ENCODE data around the gene MR1. TPM values are rescaled to one million over a fixed set of nuclear protein-coding genes. Genes with fewer than 3 reads are reported as not detected.

The MR1 gene
- total and polyA plus RNA-seq, 2 of the 13 experiments (the other 11 are each of a cell fraction or from before 2014, with no cell fraction given), result 7.7 to 10.4 TPM

- in situ Hi-C loops (cut with HindIII; ENCODE audit: extremely low pct_ligation_motif_present, low pct_unique_long_range_greater_than_20kb), result no loop called here
- 2% methylated on average over 6 of the region's 6 CpGs for WGBS (ENCODE audit: low lambda C conversion rate)
- intact Hi-C loops (cut with micrococcal nuclease; ENCODE audit: unreplicated experiment), result loop anchor here (1.0 to 5.0 kb wide), 2 partner anchors 58 to 202 kb away; no protein-coding TSS in a partner anchor
- no peak overlapping the region for H2AFZ ChIP-seq (ENCODE audit: low read length)
- no peaks in the 10 kb centered on the region; a peak in 1 of 5 replicates for H3K27me3 ChIP-seq (ENCODE audit: control insufficient read depth in 1 of 2, insufficient read depth in 2 of 2, low read length in 2 of 2)
- H3K9me3 ChIP-seq (ENCODE audit: low read length), result no peaks in the 10 kb centered on the region
- peak; percentile 78 for FAIRE-seq
- ChIA-PET CTCF (ENCODE audit: low intra/inter-chr PET ratio, low total read pairs) (interaction anchor here (1.6 to 1.7 kb wide), 2 partner anchors 46 to 58 kb away, joined by 5 to 20 read pairs; no protein-coding TSS in a partner anchor), POLR2A (interaction anchor here (0.6 to 1.0 kb wide), 4 partner anchors 21 to 59 kb away, joined by 3 to 4 read pairs (median 3); no protein-coding TSS in a partner anchor)
- peaks cover 34% of the 10 kb centered on the region for H3K4me1 ChIP-seq (ENCODE audit: insufficient read depth, low read length)
- DNase-seq (ENCODE audit: low spot score), result peak; percentile 66
- peaks cover under 1% of the 10 kb centered on the region for H3K79me2 ChIP-seq (ENCODE audit: insufficient read depth, low read length)
- H3K9ac ChIP-seq (ENCODE audit: insufficient read depth, low read depth, low read length), result no peak overlapping the region
- no peak overlapping the region for H3K4me3 ChIP-seq (replicated peaks in 1 of 3; ENCODE audit: insufficient read depth in 1 of 3, low read depth in 2 of 3, low read length in 3 of 3)
- peaks cover 3% of the 10 kb centered on the region; the same call in 1 of the 2 replicates for H4K20me1 ChIP-seq (ENCODE audit: insufficient read depth, low read length)
- no TSS peak for BruUV-seq (replicated peaks)
- peak; percentile 68 for ATAC-seq
- H3K36me3 ChIP-seq (replicated peaks in 1 of 2; ENCODE audit: control insufficient read depth in 1 of 2, insufficient read depth in 2 of 2, low read length in 2 of 2), result no peaks in the 10 kb centered on the region
- no peak overlapping the region for H3K27ac ChIP-seq (ENCODE audit: extremely low read length, insufficient read depth, low read length)
- peak overlapping the region; percentile 55 for H3K4me2 ChIP-seq (ENCODE audit: low read depth, low read length)
- peak; percentile 38; the same call in 1 of the 2 replicates for TF ChIP-seq ZNF317 (CRISPR knock-in tag; IDR thresholded peaks at IDR 0.05)
- TF ChIP-seq FOXA1 (IDR thresholded peaks at IDR 0.05), result no peak
- TF ChIP-seq FOXA1 (CRISPR knock-in tag; IDR thresholded peaks at IDR 0.05), result peak; percentile 18; the same call in 1 of the 2 replicates
- peak; percentile 86 for TF ChIP-seq CTCF (CRISPR knock-in tag; IDR thresholded peaks at IDR 0.05)
- TF ChIP-seq RAD21 (CRISPR knock-in tag; IDR thresholded peaks at IDR 0.05), result peak; percentile 81
- no peak for TF ChIP-seq E2F1 (CRISPR knock-in tag; IDR thresholded peaks at IDR 0.05)
- no peak for TF ChIP-seq RFXAP (CRISPR knock-in tag; IDR thresholded peaks at IDR 0.05; ENCODE audit: borderline replicate concordance)
- peak; percentile 42; the same call in 1 of the 2 replicates for TF ChIP-seq NAIF1 (CRISPR knock-in tag; IDR thresholded peaks at IDR 0.05; ENCODE audit: borderline replicate concordance)
- TF ChIP-seq FOSL2 (CRISPR knock-in tag; IDR thresholded peaks at IDR 0.05), result 0 out of 2 replicates have a peak, but pooled peaks have one; percentile 17
- TF ChIP-seq KDM2A (CRISPR knock-in tag; IDR thresholded peaks at IDR 0.05; ENCODE audit: borderline replicate concordance, low read depth), result peak; percentile 33; the same call in 1 of the 2 replicates
- peak; percentile 24; the same call in 1 of the 2 replicates for TF ChIP-seq TFAP4 (IDR thresholded peaks at IDR 0.05; ENCODE audit: borderline replicate concordance, low read depth)
- no peak for TF ChIP-seq HDAC1 (CRISPR knock-in tag; IDR thresholded peaks at IDR 0.05)
- TF ChIP-seq MYPOP (CRISPR knock-in tag; IDR thresholded peaks at IDR 0.05), result no peak
- TF ChIP-seq ZNF580 (CRISPR knock-in tag; IDR thresholded peaks at IDR 0.05; ENCODE audit: borderline replicate concordance, low read depth), result peak; percentile 43; the same call in 1 of the 2 replicates
- 0 out of 2 replicates have a peak, but pooled peaks have one; percentile 29 for TF ChIP-seq IRF2 (CRISPR knock-in tag; IDR thresholded peaks at IDR 0.05)
- TF ChIP-seq EEA1 (CRISPR knock-in tag; IDR thresholded peaks at IDR 0.05; ENCODE audit: borderline replicate concordance), result no peak
- no peak for TF ChIP-seq MAX (IDR thresholded peaks at IDR 0.05)
- peak in 1 of 2 experiments; percentile 38; a peak in 2 of 4 replicates for TF ChIP-seq MAFK (conservative IDR thresholded peaks at IDR 0.05 in 1 of 2, IDR thresholded peaks at IDR 0.05 in 1 of 2; ENCODE audit: low read length in 2 of 2)
Measured at GRCh38 chr1:181083842-181084605, 50.2 kb downstream of the MR1 start.
